H1 (cell line): Measurements from ENCODE around the gene GNAQ. TPM values are rescaled to one million over a fixed set of nuclear protein-coding genes. Genes with fewer than 3 reads are reported as not detected.

ENCODE experiments used
- CTCF ChIA-PET: fragments of 300-600 bp; sonication (Branson Sonifier 250); formaldehyde crosslinking; loops from one replicate; lab custom pipeline; 2021; ENCODE audit not compliant: partially characterized antibody; lab: Charles Lee
- POLR2A ChIA-PET: fragments of 300-600 bp; sonication (Branson Sonifier 250); formaldehyde crosslinking; loops from one replicate; lab custom pipeline; 2021; ENCODE audit warnings: inconsistent platforms; ENCODE audit not compliant: partially characterized antibody; lab: Charles Lee
- DNase-seq, 2 experiments: peaks; one replicate each; pipeline versions ENCODE4 v3.0.0 to v3.0.0-alpha.2; 2010 to 2022; ENCODE audit warnings: low spot score in 2 of 2, low read depth in 1 of 2, mixed read lengths in 1 of 2
- FAIRE-seq: peaks from 2 replicates; lab custom pipeline; 2011; peaks lifted over from hg19 to GRCh38; lab: Jason Lieb, UNC
- H2AFZ ChIP-seq: 2 replicates; pipeline ENCODE4 v1.8.1; 2012; ENCODE audit warnings: low read length, inconsistent platforms
- H2AK5ac ChIP-seq: 2 replicates; pipeline ENCODE4 v1.6.1; 2013; ENCODE audit warnings: low read depth, low read length
- H2BK120ac ChIP-seq: replicated peaks from 2 replicates; pipeline ENCODE3; 2013; ENCODE audit warnings: low read depth, low read length, inconsistent platforms
- H2BK12ac ChIP-seq: 2 replicates; pipeline ENCODE4 v1.6.1; 2013; ENCODE audit warnings: low read depth, low read length
- H2BK15ac ChIP-seq: 2 replicates; pipeline ENCODE4 v1.6.1; 2013; ENCODE audit warnings: low read length
- H2BK20ac ChIP-seq: 2 replicates; pipeline ENCODE4 v1.6.1; 2013; ENCODE audit warnings: low read length
- H2BK5ac ChIP-seq: 2 replicates; pipeline ENCODE4 v1.6.1; 2013; ENCODE audit warnings: low read depth, low read length
- H3K14ac ChIP-seq: 2 replicates; pipeline ENCODE4 v1.6.1; 2013; ENCODE audit warnings: inconsistent platforms; ENCODE audit not compliant: insufficient read length
- H3K18ac ChIP-seq: 2 replicates; pipeline ENCODE4 v1.6.1; 2013; ENCODE audit warnings: low read length; ENCODE audit errors: extremely low read depth
- H3K23ac ChIP-seq: 2 replicates; pipeline ENCODE4 v1.6.1; 2013; ENCODE audit warnings: inconsistent platforms; ENCODE audit not compliant: insufficient read length
- H3K23me2 ChIP-seq: 2 replicates; pipeline ENCODE4 v1.6.1; 2013; ENCODE audit warnings: low read depth, low read length
- H3K27ac ChIP-seq: 2 replicates; pipeline ENCODE4 v1.6.1; 2011; ENCODE audit warnings: low read depth, low read length, inconsistent platforms
- H3K27me3 ChIP-seq, 4 experiments: replicated peaks in 1 of 4; 1 replicate in 1 of 4; 2 replicates in 3 of 4; pipeline versions ENCODE4 v1.6.1 to v1.8.1; 2011 to 2013; ENCODE audit warnings: low read length in 3 of 4, mild to moderate bottlenecking in 3 of 4, inconsistent platforms in 2 of 4, mixed read lengths in 2 of 4, moderate library complexity in 1 of 4; ENCODE audit not compliant: control insufficient read depth in 3 of 4, insufficient read depth in 3 of 4; ENCODE audit errors: extremely low read depth in 1 of 4
- H3K36me3 ChIP-seq, 4 experiments: 2 replicates each; pipeline versions ENCODE4 v1.6.1 to v1.8.1; 2011 to 2013; ENCODE audit warnings: mild to moderate bottlenecking in 4 of 4, low read length in 3 of 4, moderate library complexity in 2 of 4, control low read depth in 1 of 4, inconsistent platforms in 1 of 4; ENCODE audit not compliant: insufficient read depth in 4 of 4, control insufficient read depth in 2 of 4
- H3K4ac ChIP-seq: replicated peaks from 2 replicates; pipeline ENCODE3; 2013; ENCODE audit warnings: low read length, low read depth, mixed read lengths, inconsistent platforms; ENCODE audit not compliant: insufficient read length
- H3K4me1 ChIP-seq, 4 experiments: replicated peaks in 1 of 4; 1 replicate in 1 of 4; 2 replicates in 3 of 4; pipeline versions ENCODE4 v1.6.1 to v1.8.1; 2011 to 2013; ENCODE audit warnings: low read length in 3 of 4, inconsistent platforms in 2 of 4, mixed read lengths in 1 of 4; ENCODE audit not compliant: insufficient read depth in 4 of 4, control insufficient read depth in 3 of 4
- H3K4me2 ChIP-seq, 2 experiments: 2 replicates each; pipeline versions ENCODE4 v1.6.1 to v1.8.1; 2011 to 2013; ENCODE audit warnings: low read depth in 2 of 2, low read length in 2 of 2, control low read depth in 1 of 2, inconsistent platforms in 1 of 2, mild to moderate bottlenecking in 1 of 2; ENCODE audit not compliant: insufficient read depth in 1 of 2
- H3K4me3 ChIP-seq, 4 experiments: fragments of 200-600, 300-600 bp in 1 of 4; sonication (generic), shearing (Covaris generic), sonication (Bioruptor Twin) in 1 of 4; 2 replicates each; pipeline versions ENCODE4 v1.5.1 to v1.8.1; 2011 to 2016; ENCODE audit warnings: low read length in 4 of 4, low read depth in 3 of 4, control low read depth in 2 of 4, inconsistent platforms in 2 of 4, mild to moderate bottlenecking in 2 of 4, mixed read lengths in 1 of 4, moderate library complexity in 1 of 4; ENCODE audit not compliant: insufficient read depth in 2 of 4; ENCODE audit errors: extremely low read depth in 1 of 4
- H3K56ac ChIP-seq: replicated peaks from 2 replicates; pipeline ENCODE3; 2013; ENCODE audit warnings: low read depth, mild to moderate bottlenecking, mixed read lengths, low read length, inconsistent platforms; ENCODE audit not compliant: insufficient read length
- H3K79me1 ChIP-seq: 2 replicates; pipeline ENCODE4 v1.6.1; 2013; ENCODE audit warnings: low read depth, low read length, control low read depth
- H3K79me2 ChIP-seq, 2 experiments: 2 replicates each; pipeline versions ENCODE4 v1.6.1 to v1.8.1; 2012 to 2013; ENCODE audit warnings: low read length in 2 of 2, mild to moderate bottlenecking in 2 of 2, inconsistent platforms in 1 of 2; ENCODE audit not compliant: insufficient read depth in 2 of 2, control insufficient read depth in 1 of 2
- H3K9ac ChIP-seq, 4 experiments: replicated peaks in 1 of 4; 1 replicate in 1 of 4; 2 replicates in 3 of 4; pipeline versions ENCODE4 v1.6.1 to v1.8.1; 2011 to 2013; ENCODE audit warnings: low read depth in 3 of 4, low read length in 3 of 4, control low read depth in 2 of 4, mild to moderate bottlenecking in 2 of 4, moderate library complexity in 2 of 4, inconsistent platforms in 1 of 4; ENCODE audit errors: extremely low read depth in 1 of 4
- H3K9me3 ChIP-seq, 2 experiments: 2 replicates each; pipeline versions ENCODE4 v1.6.1 to v1.8.1; 2012 to 2013; ENCODE audit warnings: mild to moderate bottlenecking in 2 of 2, moderate library complexity in 2 of 2, control low read depth in 1 of 2, inconsistent platforms in 1 of 2, low read depth in 1 of 2, low read length in 1 of 2, mixed read lengths in 1 of 2; ENCODE audit not compliant: insufficient read depth in 2 of 2
- H4K20me1 ChIP-seq, 2 experiments: replicated peaks in 1 of 2; 2 replicates each; pipeline versions ENCODE3 to v1.8.1; 2011 to 2013; ENCODE audit warnings: inconsistent platforms in 2 of 2, low read length in 2 of 2, mild to moderate bottlenecking in 1 of 2; ENCODE audit not compliant: insufficient read depth in 2 of 2, control insufficient read depth in 1 of 2
- H4K5ac ChIP-seq: 2 replicates; pipeline ENCODE4 v1.6.1; 2013; ENCODE audit warnings: low read length, low read depth, mixed read lengths, inconsistent platforms; ENCODE audit not compliant: insufficient read length
- H4K8ac ChIP-seq: 2 replicates; pipeline ENCODE4 v1.8.0; 2013; ENCODE audit warnings: mild to moderate bottlenecking, moderate library complexity, low read length, inconsistent platforms; ENCODE audit not compliant: insufficient read depth; ENCODE audit errors: extremely low read depth
- H4K91ac ChIP-seq: replicated peaks from 2 replicates; pipeline ENCODE3; 2013; ENCODE audit warnings: low read length, mixed read lengths, inconsistent platforms; ENCODE audit not compliant: insufficient read length
- BCL11A ChIP-seq, 2 experiments: IDR thresholded peaks; one replicate each; pipeline ENCODE4 v1.6.1; 2011; ENCODE audit warnings: low read depth in 2 of 2, low read length in 2 of 2, mild to moderate bottlenecking in 2 of 2
- CREB1 ChIP-seq: IDR thresholded peaks from 2 replicates; pipeline ENCODE4 v1.6.1; 2012; ENCODE audit warnings: inconsistent platforms
- KDM4A ChIP-seq: IDR thresholded peaks from one replicate; pipeline ENCODE4 v1.7.1; 2012; ENCODE audit warnings: low read depth, mild to moderate bottlenecking, moderate library complexity, low read length, inconsistent platforms; ENCODE audit not compliant: severe bottlenecking
- KDM5A ChIP-seq: fragments of 200-600 bp; IDR thresholded peaks from 2 replicates; pipeline ENCODE4 v1.7.1; 2012; ENCODE audit warnings: mild to moderate bottlenecking, low read length, inconsistent platforms, mixed read lengths
- POLR2AphosphoS5 ChIP-seq: IDR thresholded peaks from 2 replicates; pipeline ENCODE4 v1.6.1; 2011; ENCODE audit warnings: low read depth, low read length
- RAD21 ChIP-seq, 2 experiments: IDR thresholded peaks in 1 of 2; conservative IDR thresholded peaks in 1 of 2; 2 replicates each; pipeline ENCODE4 v1.6.1; 2011; ENCODE audit warnings: low read depth in 2 of 2, low read length in 2 of 2, improper control_type of control experiment in 1 of 2, inconsistent platforms in 1 of 2, mild to moderate bottlenecking in 1 of 2, moderate library complexity in 1 of 2
- RBBP5 ChIP-seq: IDR thresholded peaks from 2 replicates; pipeline ENCODE4 v1.7.1; 2012; ENCODE audit warnings: low read depth, mild to moderate bottlenecking, inconsistent platforms, low read length, moderate library complexity, borderline replicate concordance
- WGBS, 2 experiments: shearing (Covaris generic) in 1 of 2; methylation state at CpG; one replicate each; pipeline versions ENCODE4 v1.1.6 to v1.1.7; 2013 to 2015; ENCODE audit warnings: low lambda C conversion rate in 2 of 2, mixed read lengths in 2 of 2, inconsistent platforms in 1 of 2, low coverage in 1 of 2, missing lambda C conversion rate in 1 of 2; ENCODE audit not compliant: insufficient replicate concordance in 2 of 2, insufficient coverage in 1 of 2, insufficient read length in 1 of 2; ENCODE audit errors: extremely low coverage in 1 of 2, missing lambda C conversion rate in 1 of 2; 5-methylcytosine and 5-hydroxymethylcytosine counted together
- polyA plus RNA-seq, 7 experiments: library from polyadenylated mRNA; depleted of rRNA in 3 of 7; stranded (reverse) in 5 of 7; unstranded in 2 of 7; fragments of >200 nt in 5 of 7; fragments of 200-250 nt in 2 of 7; gene quantifications; 1 replicate in 5 of 7; 2 replicates in 1 of 7; 4 replicates in 1 of 7; pipeline versions ENCODE4 v1.2.1 to v1.2.3, GENCODE V29; 2011 to 2013; ENCODE audit warnings: missing spikeins in 2 of 7, mixed read lengths in 2 of 7
- total RNA-seq: library from RNA; stranded (reverse); fragmentation: NEBNext Ultra II Directional; extraction: Animal tissue kit (Norgen Biotek cat#: 25700); gene quantifications from 2 replicates; pipeline ENCODE4 v1.2.1, GENCODE V29; 2021
- TF ChIP-seq, protein P1 (sequence below): IDR thresholded peaks from 2 replicates; pipeline ENCODE4 v1.6.1; 2012; ENCODE audit warnings: low read length, inconsistent platforms
- TF ChIP-seq, protein P2 (sequence below): IDR thresholded peaks from 2 replicates; pipeline ENCODE4 v1.6.1; 2011; ENCODE audit warnings: low read length, improper control_type of control experiment

GNAQ gene
- total and polyA plus RNA-seq, 2 of the 8 experiments (the other 6 are each of a cell fraction or from before 2014, with no cell fraction given) = 22.8 to 63.8 TPM

DNA sequence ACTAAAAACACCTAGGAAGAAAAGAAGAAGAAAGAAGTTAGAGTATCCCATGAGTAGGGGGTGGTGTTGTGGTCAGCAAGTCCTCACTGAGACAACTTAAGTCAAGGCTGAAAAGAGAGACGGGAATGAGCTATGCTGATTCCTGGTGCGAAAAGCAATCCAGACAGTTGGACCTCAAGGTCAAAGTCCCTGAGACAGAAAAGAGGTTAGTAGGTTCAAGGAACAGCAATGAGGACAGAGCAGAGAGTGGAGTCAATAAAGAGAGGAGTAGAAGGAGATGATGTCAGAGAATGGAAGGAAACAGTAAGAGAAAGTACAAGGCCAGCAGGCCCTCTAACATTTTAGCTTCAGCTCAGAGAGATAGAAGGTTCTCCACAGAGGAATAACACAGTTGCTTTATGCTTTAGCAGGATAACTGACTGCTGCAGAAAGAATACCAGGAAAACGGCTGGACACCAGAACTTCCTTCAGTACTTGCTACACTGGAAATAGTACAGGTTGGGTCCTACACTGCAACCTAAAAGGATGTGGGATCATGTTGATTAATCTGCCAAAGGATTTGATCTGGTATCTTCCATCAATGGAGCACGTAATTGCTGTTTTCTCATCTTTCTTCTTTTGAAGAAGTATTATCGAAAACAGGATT, 43.6 kb downstream of the GNAQ start:
- Histone ChIP-seq H2AK5ac (no peak overlapping the region), H3K4me3 (no peak overlapping the region), H3K4me1 (peaks cover 0 to 4% (median 1%) of the 10 kb centered on the region in 4 experiments; a peak in 1 of 7 replicates), H3K36me3 (no peaks in the 10 kb centered on the region; a peak in 2 of 8 replicates), H4K8ac (no peak overlapping the region), H2BK20ac (no peak overlapping the region), H2BK15ac (no peak overlapping the region), H3K79me2 (peaks cover 0 to 52% of the 10 kb centered on the region in 2 experiments; a peak in 2 of 4 replicates), H3K18ac (no peak overlapping the region), H4K91ac (no peak overlapping the region), H3K9ac (no peak overlapping the region), H3K23ac (no peak overlapping the region), H2AFZ (no peak overlapping the region), H3K56ac (no peak overlapping the region), H4K5ac (no peak overlapping the region), H3K27me3 (no peaks in the 10 kb centered on the region), H4K20me1 (peaks cover 0 to 4% of the 10 kb centered on the region in 2 experiments), H3K23me2 (no peaks in the 10 kb centered on the region), H3K9me3 (no peaks in the 10 kb centered on the region), H2BK12ac (no peak overlapping the region), H2BK5ac (no peak overlapping the region), H3K27ac (no peak overlapping the region), H3K4ac (no peak overlapping the region), H3K4me2 (no peak overlapping the region), H3K14ac (no peak overlapping the region), H3K79me1 (peaks cover 4% of the 10 kb centered on the region; the same call in 1 of the 2 replicates), H2BK120ac (no peak overlapping the region)
- 66% methylated on average over 5 of the region's 5 CpGs; no CpG with 5 or more reads in 1 of the 2 experiments for WGBS, 2 experiments
- DNase-seq (no peak), FAIRE-seq (no peak)
- ChIA-PET POLR2A (interaction anchor here (1.2 kb wide), 1 partner anchor 11 kb away, joined by 3 read pairs; no protein-coding TSS in a partner anchor), CTCF (interaction anchor here (0.9 to 2.0 kb wide), 3 partner anchors 11 to 41 kb away, joined by 3 to 14 read pairs (median 3); no protein-coding TSS in a partner anchor)
- no peak for TF ChIP-seq KDM5A
- no peak for TF ChIP-seq RAD21 (IDR thresholded peaks at IDR 0.05 in 1 of 2, conservative IDR thresholded peaks at IDR 0.05 in 1 of 2; ENCODE audit: low read depth in 2 of 2, low read length in 2 of 2)
- TF ChIP-seq, protein P1, sequence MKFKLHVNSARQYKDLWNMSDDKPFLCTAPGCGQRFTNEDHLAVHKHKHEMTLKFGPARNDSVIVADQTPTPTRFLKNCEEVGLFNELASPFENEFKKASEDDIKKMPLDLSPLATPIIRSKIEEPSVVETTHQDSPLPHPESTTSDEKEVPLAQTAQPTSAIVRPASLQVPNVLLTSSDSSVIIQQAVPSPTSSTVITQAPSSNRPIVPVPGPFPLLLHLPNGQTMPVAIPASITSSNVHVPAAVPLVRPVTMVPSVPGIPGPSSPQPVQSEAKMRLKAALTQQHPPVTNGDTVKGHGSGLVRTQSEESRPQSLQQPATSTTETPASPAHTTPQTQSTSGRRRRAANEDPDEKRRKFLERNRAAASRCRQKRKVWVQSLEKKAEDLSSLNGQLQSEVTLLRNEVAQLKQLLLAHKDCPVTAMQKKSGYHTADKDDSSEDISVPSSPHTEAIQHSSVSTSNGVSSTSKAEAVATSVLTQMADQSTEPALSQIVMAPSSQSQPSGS = no peak
- no peak for TF ChIP-seq CREB1
- TF ChIP-seq KDM4A = no peak
- TF ChIP-seq POLR2AphosphoS5 = no peak
- TF ChIP-seq BCL11A (IDR thresholded peaks at IDR 0.05; ENCODE audit: low read depth in 2 of 2, low read length in 2 of 2) = no peak
- no peak for TF ChIP-seq RBBP5
- TF ChIP-seq, protein P2, sequence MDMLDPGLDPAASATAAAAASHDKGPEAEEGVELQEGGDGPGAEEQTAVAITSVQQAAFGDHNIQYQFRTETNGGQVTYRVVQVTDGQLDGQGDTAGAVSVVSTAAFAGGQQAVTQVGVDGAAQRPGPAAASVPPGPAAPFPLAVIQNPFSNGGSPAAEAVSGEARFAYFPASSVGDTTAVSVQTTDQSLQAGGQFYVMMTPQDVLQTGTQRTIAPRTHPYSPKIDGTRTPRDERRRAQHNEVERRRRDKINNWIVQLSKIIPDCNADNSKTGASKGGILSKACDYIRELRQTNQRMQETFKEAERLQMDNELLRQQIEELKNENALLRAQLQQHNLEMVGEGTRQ = no peak
